PFSK-1 (cell line): ENCODE results near the gene C2orf81.

ENCODE experiments used
- FOXP2 ChIP-seq: optimal IDR thresholded peaks from 2 replicates; pipeline ENCODE3; 2011; ENCODE audit warnings: borderline replicate concordance, control low read depth, inconsistent platforms; ENCODE audit not compliant: insufficient read depth; ENCODE audit errors: extremely low read length, extremely low read depth
- POLR2AphosphoS5 ChIP-seq: IDR thresholded peaks from 2 replicates; pipeline ENCODE4 v1.6.1; 2012; ENCODE audit warnings: low read depth, mild to moderate bottlenecking, control low read depth, low read length, moderate library complexity
- REST ChIP-seq, 2 experiments: IDR thresholded peaks; 2 replicates each; pipeline versions ENCODE4 v1.6.1 to v1.8.0; 2011 to 2012; ENCODE audit warnings: low read depth in 2 of 2, low read length in 2 of 2, control low read depth in 1 of 2, inconsistent platforms in 1 of 2, mild to moderate bottlenecking in 1 of 2, moderate library complexity in 1 of 2; ENCODE audit not compliant: insufficient read depth in 1 of 2
- SIN3A ChIP-seq: IDR thresholded peaks from 2 replicates; pipeline ENCODE4 v1.6.1; 2012; ENCODE audit warnings: mild to moderate bottlenecking, low read length, moderate library complexity, borderline replicate concordance; ENCODE audit not compliant: insufficient read depth
- TAF1 ChIP-seq: IDR thresholded peaks from 2 replicates; pipeline ENCODE4 v1.6.1; 2012; ENCODE audit warnings: low read length, control low read depth, borderline replicate concordance; ENCODE audit not compliant: insufficient read depth

GRCh38 chr2:74447230-74447999 lies 26.0 kb upstream of the C2orf81 start:
- TF ChIP-seq SIN3A (no peak), POLR2AphosphoS5 (no peak), TAF1 (no peak), REST (IDR thresholded peaks at IDR 0.05; ENCODE audit: insufficient read depth in 1 of 2, low read depth in 2 of 2, low read length in 2 of 2) (no peak), FOXP2 (no peak)
